GM18511 (cell line): Measurements from ENCODE around the gene PRDM5.

Experiments used
- ATAC-seq: cut with Tn5 transposase; IDR thresholded peaks from one replicate; pipeline ENCODE4 v1.9.1; 2021; ENCODE audit warnings: mild to moderate bottlenecking, moderate library complexity; ENCODE audit not compliant: unreplicated experiment

PRDM5 gene

GRCh38 chr4:120716346-120716745 is 206.2 kb downstream of the PRDM5 start:
- no peak for ATAC-seq

GRCh38 chr4:120714417-120715010 is 208.0 kb downstream of the PRDM5 start:
- no peak for ATAC-seq

GRCh38 chr4:120709991-120710390 is 212.5 kb downstream of the PRDM5 start:
- ATAC-seq, result no peak

GRCh38 chr4:120704538-120704937 is 218.0 kb downstream of the PRDM5 start:
- ATAC-seq, result no peak

GRCh38 chr4:120703908-120704307 is 218.6 kb downstream of the PRDM5 start:
- ATAC-seq, result no peak

GRCh38 chr4:120699354-120699753 is 223.2 kb downstream of the PRDM5 start:
- no peak for ATAC-seq

- ATAC-seq, result no peak
Observed at GRCh38 chr4:120694973-120695372, 227.6 kb downstream of the PRDM5 start.

GRCh38 chr4:120693816-120694215 is 228.7 kb downstream of the PRDM5 start:
- no peak for ATAC-seq

GRCh38 chr4:120692964-120693363 is 229.6 kb downstream of the PRDM5 start:
- ATAC-seq, result no peak

GRCh38 chr4:120691536-120691935 is 231.0 kb downstream of the PRDM5 start:
- ATAC-seq, result no peak

- no peak for ATAC-seq
Observed at GRCh38 chr4:120691106-120691505, 231.4 kb downstream of the PRDM5 start.

- no peak for ATAC-seq
Observed at GRCh38 chr4:120688791-120689190, 233.7 kb downstream of the PRDM5 start.

- ATAC-seq, result no peak
Observed at GRCh38 chr4:120685756-120686278, 236.7 kb downstream of the PRDM5 start.

GRCh38 chr4:120683897-120684540 is 238.5 kb downstream of the PRDM5 start:
- ATAC-seq, result no peak

GRCh38 chr4:120682981-120683380 is 239.5 kb downstream of the PRDM5 start:
- ATAC-seq, result no peak

GRCh38 chr4:120680647-120681228 is 241.8 kb downstream of the PRDM5 start:
- ATAC-seq, result no peak

- ATAC-seq, result no peak
Observed at GRCh38 chr4:120673696-120674095, 248.8 kb downstream of the PRDM5 start.

GRCh38 chr4:120672558-120673147 is 249.9 kb downstream of the PRDM5 start:
- ATAC-seq, result no peak

GRCh38 chr4:120672076-120672475 is 250.4 kb downstream of the PRDM5 start:
- ATAC-seq, result no peak

- ATAC-seq, result no peak
Observed at GRCh38 chr4:120671538-120671937, 251.0 kb downstream of the PRDM5 start.

GRCh38 chr4:120667102-120667501 is 255.4 kb downstream of the PRDM5 start:
- no peak for ATAC-seq

GRCh38 chr4:120664851-120665250 is 257.7 kb downstream of the PRDM5 start:
- no peak for ATAC-seq
